H9 (cell line): ENCODE data around the gene PIK3C2B. TPM values are rescaled to one million over a fixed set of nuclear protein-coding genes. Genes with fewer than 3 reads are reported as not detected.

ENCODE experiments used
- DNase-seq: peaks from one replicate; pipeline ENCODE4 v3.0.0-alpha.2; 2017
- H2AFZ ChIP-seq: one replicate; pipeline ENCODE4 v1.6.1; 2013; ENCODE audit warnings: mild to moderate bottlenecking, low read length, control low read depth, moderate library complexity
- H2AK5ac ChIP-seq: 2 replicates; pipeline ENCODE4 v1.6.1; 2013; ENCODE audit warnings: low read length, control low read depth, mixed read lengths; ENCODE audit not compliant: insufficient read length
- H2BK120ac ChIP-seq: one replicate; pipeline ENCODE4 v1.6.1; 2013; ENCODE audit warnings: low read depth, mild to moderate bottlenecking, low read length, control low read depth, inconsistent platforms; ENCODE audit not compliant: poor library complexity, severe bottlenecking
- H2BK12ac ChIP-seq: 2 replicates; pipeline ENCODE4 v1.6.1; 2013; ENCODE audit warnings: low read length, control low read depth, mixed read lengths, low read depth; ENCODE audit not compliant: insufficient read length
- H2BK15ac ChIP-seq: 2 replicates; pipeline ENCODE4 v1.6.1; 2013; ENCODE audit warnings: low read depth, low read length, control low read depth
- H2BK20ac ChIP-seq: one replicate; pipeline ENCODE4 v1.6.1; 2013; ENCODE audit warnings: low read depth, mild to moderate bottlenecking, low read length, control low read depth, inconsistent platforms; ENCODE audit not compliant: poor library complexity, severe bottlenecking
- H2BK5ac ChIP-seq: 2 replicates; pipeline ENCODE4 v1.6.1; 2013; ENCODE audit warnings: low read length, control low read depth, mixed read lengths; ENCODE audit not compliant: insufficient read length
- H3K14ac ChIP-seq: 2 replicates; pipeline ENCODE4 v1.6.1; 2013; ENCODE audit warnings: low read length, control low read depth; ENCODE audit not compliant: insufficient read depth
- H3K18ac ChIP-seq: 2 replicates; pipeline ENCODE4 v1.6.1; 2013; ENCODE audit warnings: low read depth, mild to moderate bottlenecking, mixed read lengths, low read length, control low read depth; ENCODE audit not compliant: insufficient read length
- H3K23ac ChIP-seq: 2 replicates; pipeline ENCODE4 v1.6.1; 2013; ENCODE audit warnings: low read length, control low read depth, mixed read lengths, low read depth; ENCODE audit not compliant: insufficient read length
- H3K23me2 ChIP-seq: 2 replicates; pipeline ENCODE4 v1.6.1; 2013; ENCODE audit warnings: low read depth, mild to moderate bottlenecking, mixed read lengths, low read length, control low read depth; ENCODE audit not compliant: insufficient read length, poor library complexity, severe bottlenecking
- H3K27ac ChIP-seq: 2 replicates; pipeline ENCODE4 v1.5.1; 2013; ENCODE audit warnings: low read length, control low read depth, mixed read lengths, low read depth; ENCODE audit not compliant: insufficient read length
- H3K27me3 ChIP-seq: 2 replicates; pipeline ENCODE4 v1.6.1; 2013; ENCODE audit warnings: low read length, control low read depth, inconsistent platforms; ENCODE audit not compliant: insufficient read depth
- H3K4ac ChIP-seq: 2 replicates; pipeline ENCODE4 v1.6.1; 2013; ENCODE audit warnings: low read depth, mild to moderate bottlenecking, control low read depth, inconsistent platforms, low read length, moderate library complexity
- H3K4me1 ChIP-seq: 2 replicates; pipeline ENCODE4 v1.6.1; 2013; ENCODE audit warnings: low read length, control low read depth, inconsistent platforms; ENCODE audit not compliant: insufficient read depth
- H3K4me2 ChIP-seq: 2 replicates; pipeline ENCODE4 v1.6.1; 2013; ENCODE audit warnings: low read length, control low read depth, mixed read lengths; ENCODE audit not compliant: insufficient read length, insufficient read depth
- H3K56ac ChIP-seq: 2 replicates; pipeline ENCODE4 v1.6.1; 2013; ENCODE audit warnings: low read depth, mild to moderate bottlenecking, mixed read lengths, low read length, control low read depth; ENCODE audit not compliant: insufficient read length
- H3K79me1 ChIP-seq: 2 replicates; pipeline ENCODE4 v1.6.1; 2013; ENCODE audit warnings: low read depth, mild to moderate bottlenecking, moderate library complexity, low read length, control low read depth, inconsistent platforms; ENCODE audit not compliant: insufficient read depth, poor library complexity, severe bottlenecking
- H3K79me2 ChIP-seq: 2 replicates; pipeline ENCODE4 v1.6.1; 2013; ENCODE audit warnings: low read length, control low read depth, inconsistent platforms; ENCODE audit not compliant: insufficient read depth
- H3K9ac ChIP-seq: 2 replicates; pipeline ENCODE4 v1.6.1; 2013; ENCODE audit warnings: low read length, control low read depth, mixed read lengths; ENCODE audit not compliant: insufficient read length; ENCODE audit errors: extremely low read depth
- H3K9me3 ChIP-seq: one replicate; pipeline ENCODE4 v1.6.1; 2013; ENCODE audit warnings: low read depth, low read length, inconsistent platforms; ENCODE audit not compliant: control insufficient read depth
- H3T11ph ChIP-seq: one replicate; pipeline ENCODE4 v1.6.1; 2013; ENCODE audit warnings: mild to moderate bottlenecking, low read length, control low read depth, inconsistent platforms
- H4K20me1 ChIP-seq: one replicate; pipeline ENCODE4 v1.6.1; 2013; ENCODE audit not compliant: control insufficient read depth, insufficient read length, insufficient read depth
- H4K5ac ChIP-seq: 2 replicates; pipeline ENCODE4 v1.6.1; 2013; ENCODE audit warnings: low read depth, mild to moderate bottlenecking, mixed read lengths, low read length, control low read depth; ENCODE audit not compliant: insufficient read length
- H4K8ac ChIP-seq: replicated peaks from 2 replicates; pipeline ENCODE4 v1.6.1; 2013; ENCODE audit warnings: low read length, control low read depth, mixed read lengths, low read depth; ENCODE audit not compliant: insufficient read length
- H4K91ac ChIP-seq: 2 replicates; pipeline ENCODE4 v1.6.1; 2013; ENCODE audit warnings: low read depth, mild to moderate bottlenecking, moderate library complexity, mixed read lengths, low read length, control low read depth; ENCODE audit not compliant: insufficient read length
- H3K27ac Mint-ChIP-seq, 3 experiments: 2 replicates in 2 of 3; 3 replicates in 1 of 3; pipeline ENCODE4 v1.8.0; 2020 to 2021; ENCODE audit warnings: mixed read lengths in 3 of 3, mild to moderate bottlenecking in 1 of 3, moderate library complexity in 1 of 3
- H3K27me3 Mint-ChIP-seq: 2 replicates; pipeline ENCODE4 v1.8.0; 2021; ENCODE audit warnings: low read depth, mild to moderate bottlenecking, moderate library complexity, mixed read lengths
- H3K36me3 Mint-ChIP-seq, 3 experiments: 2 replicates in 2 of 3; 3 replicates in 1 of 3; pipeline ENCODE4 v1.8.0; 2020 to 2021; ENCODE audit warnings: low read depth in 3 of 3, mixed read lengths in 3 of 3; ENCODE audit not compliant: insufficient read depth in 1 of 3
- H3K4me1 Mint-ChIP-seq, 2 experiments: 2 replicates each; pipeline ENCODE4 v1.8.0; 2020; ENCODE audit warnings: mixed read lengths in 2 of 2
- H3K4me3 Mint-ChIP-seq, 2 experiments: 2 replicates in 1 of 2; 3 replicates in 1 of 2; pipeline ENCODE4 v1.8.0; 2020 to 2021; ENCODE audit warnings: mild to moderate bottlenecking in 2 of 2, mixed read lengths in 2 of 2, moderate library complexity in 1 of 2
- H3K9me3 Mint-ChIP-seq, 2 experiments: 2 replicates in 1 of 2; 3 replicates in 1 of 2; pipeline ENCODE4 v1.8.0; 2020; ENCODE audit warnings: mild to moderate bottlenecking in 2 of 2, mixed read lengths in 2 of 2, moderate library complexity in 1 of 2
- CTCF ChIP-seq: fragments of 200-600 bp; sonication (generic); conservative IDR thresholded peaks from 3 replicates; pipeline ENCODE4 v1.8.0; 2021; ENCODE audit warnings: antibody characterized with exemption, mild to moderate bottlenecking
- WGBS: extraction: QIAGEN DNeasy Blood & Tissue Kit; methylation state at CpG from one replicate; pipeline ENCODE4 v1.1.7; 2013; ENCODE audit warnings: missing lambda C conversion rate, low lambda C conversion rate, mixed read lengths; ENCODE audit not compliant: insufficient read length; ENCODE audit errors: extremely low coverage; 5-methylcytosine and 5-hydroxymethylcytosine counted together
- total RNA-seq: library from RNA; stranded (reverse); gene quantifications from 2 replicates; pipeline ENCODE4 v1.2.1, GENCODE V29; 2021

PIK3C2B gene
- total RNA-seq, 1 experiment from 2014 or later = 13.1 TPM

- Histone ChIP-seq H3K79me1 (no peaks in the 10 kb centered on the region), H4K91ac (no peak overlapping the region), H3K4me1 (peaks cover 2% of the 10 kb centered on the region; the same call in 1 of the 2 replicates), H3K56ac (no peak overlapping the region), H3K4me2 (no peak overlapping the region), H4K8ac (no peak overlapping the region), H3K27ac (no peak overlapping the region), H2BK5ac (no peak overlapping the region), H3K79me2 (no peaks in the 10 kb centered on the region), H2BK20ac (no peak overlapping the region), H3K9ac (no peak overlapping the region), H4K20me1 (no peaks in the 10 kb centered on the region), H3K23me2 (no peaks in the 10 kb centered on the region), H2AFZ (no peak overlapping the region), H2BK120ac (no peak overlapping the region), H3T11ph (no peak overlapping the region), H3K23ac (no peak overlapping the region), H2BK12ac (no peak overlapping the region), H2BK15ac (no peak overlapping the region), H3K4ac (no peak overlapping the region), H2AK5ac (no peak overlapping the region), H3K27me3 (no peaks in the 10 kb centered on the region), H4K5ac (no peak overlapping the region), H3K9me3 (no peaks in the 10 kb centered on the region), H3K18ac (no peak overlapping the region), H3K14ac (no peak overlapping the region)
- no peak for TF ChIP-seq CTCF
- Mint-ChIP-seq H3K27ac (no peak overlapping the region), H3K4me3 (no peak overlapping the region), H3K4me1 (peaks cover 28 to 33% of the 10 kb centered on the region in 2 experiments), H3K27me3 (no peaks in the 10 kb centered on the region), H3K36me3 (peaks cover 6 to 12% (median 9%) of the 10 kb centered on the region in 3 experiments; a peak in 5 of 7 replicates), H3K9me3 (no peaks in the 10 kb centered on the region)
- no CpG with 5 or more reads among the region's 1 CpG for WGBS
- no peak for DNase-seq
Measured at GRCh38 chr1:204473400-204473965, 21.1 kb downstream of the PIK3C2B start.
